CD4-positive, alpha-beta T cell (primary cell): ENCODE results near the gene RNF111. TPM values are rescaled to one million over a fixed set of nuclear protein-coding genes. Genes with fewer than 3 reads are reported as not detected.

Experiments
- ATAC-seq: fragments of 200-7000 bp; cut with Tn5 transposase; one replicate; pipeline ENCODE4 v1.10.0; 2022; ENCODE audit warnings: mild to moderate bottlenecking; ENCODE audit not compliant: poor library complexity
- CTCF ChIA-PET: fragments of 350-600 bp; sonication (Branson Sonifier 250); formaldehyde crosslinking; loops from one replicate; lab custom pipeline; 2021; ENCODE audit warnings: antibody characterized with exemption, inconsistent platforms; lab: Charles Lee
- POLR2A ChIA-PET: fragments of 350-600 bp; sonication (Branson Sonifier 250); formaldehyde crosslinking; loops from one replicate; lab custom pipeline; 2021; ENCODE audit warnings: antibody characterized with exemption, inconsistent platforms; lab: Charles Lee
- DNase-seq, 14 experiments: peaks; one replicate each; pipeline ENCODE4 v3.0.0-alpha.2; 2013 to 2020; ENCODE audit warnings: mixed read lengths in 2 of 14
- H3K27ac ChIP-seq, 2 donors: one replicate each; pipeline versions ENCODE4 v1.5.1 to v1.7.0; 2013; ENCODE audit warnings: low read length in 2 of 2, low read depth in 1 of 2, mild to moderate bottlenecking in 1 of 2
- H3K27me3 ChIP-seq, 2 experiments: 1 replicate in 1 of 2; 2 replicates in 1 of 2; pipeline versions ENCODE4 v1.6.1 to v1.7.0; 2013; ENCODE audit warnings: low read length in 2 of 2, control low read depth in 1 of 2, mild to moderate bottlenecking in 1 of 2, moderate library complexity in 1 of 2; ENCODE audit not compliant: insufficient read depth in 2 of 2, control insufficient read depth in 1 of 2
- H3K36me3 ChIP-seq: one replicate; pipeline ENCODE4 v1.6.1; 2013; ENCODE audit warnings: low read length, control low read depth; ENCODE audit not compliant: insufficient read depth
- H3K4me1 ChIP-seq: one replicate; pipeline ENCODE4 v1.6.1; 2013; ENCODE audit warnings: low read length, control low read depth; ENCODE audit not compliant: insufficient read depth
- H3K4me3 ChIP-seq: one replicate; pipeline ENCODE4 v1.5.1; 2013; ENCODE audit warnings: mild to moderate bottlenecking, low read length, moderate library complexity
- H3K9me3 ChIP-seq, 2 experiments: 1 replicate in 1 of 2; 2 replicates in 1 of 2; pipeline versions ENCODE4 v1.6.1 to v1.7.0; 2013; ENCODE audit warnings: low read length in 2 of 2, mild to moderate bottlenecking in 2 of 2, control low read depth in 1 of 2, moderate library complexity in 1 of 2; ENCODE audit not compliant: control insufficient read depth in 1 of 2, insufficient read depth in 1 of 2
- H3K27ac Mint-ChIP-seq: one replicate; pipeline ENCODE4 v1.8.0; 2020; ENCODE audit warnings: mixed read lengths
- H3K27me3 Mint-ChIP-seq: one replicate; pipeline ENCODE4 v1.8.0; 2021; ENCODE audit warnings: mixed read lengths
- H3K36me3 Mint-ChIP-seq: one replicate; pipeline ENCODE4 v1.8.0; 2021; ENCODE audit warnings: low read depth, mixed read lengths
- H3K4me1 Mint-ChIP-seq: one replicate; pipeline ENCODE4 v1.8.0; 2021; ENCODE audit warnings: low read depth, mixed read lengths
- H3K4me3 Mint-ChIP-seq: one replicate; pipeline ENCODE4 v1.8.0; 2020; ENCODE audit warnings: mild to moderate bottlenecking, mixed read lengths
- H3K9me3 Mint-ChIP-seq: one replicate; pipeline ENCODE4 v1.8.0; 2020; ENCODE audit warnings: mixed read lengths
- intact Hi-C, 2 experiments: fragments of 100-400 bp; cut with DNase I in 1 of 2; cut with micrococcal nuclease in 1 of 2; formaldehyde crosslinking; loops; one replicate each; pipeline versions ENCODE4 v1.15.1 to v1.9.0; 2023 to 2025; cut with DNase I, micrococcal nuclease
- total RNA-seq, 174 experiments: library from RNA in 2 of 174; stranded (reverse) in 2 of 174; gene quantifications; one replicate each; pipeline ENCODE4 v1.2.3 and lab custom pipeline; 2021 to 2026
- TF ChIP-seq, protein P1 (sequence below): fragments of 200-600 bp; IDR thresholded peaks from one replicate; pipeline ENCODE4 v1.8.0; 2022; ENCODE audit warnings: antibody characterized with exemption, mild to moderate bottlenecking

RNF111 gene
- total RNA-seq, 2 experiments from 2014 or later: 35.4 to 37.1 TPM

DNA sequence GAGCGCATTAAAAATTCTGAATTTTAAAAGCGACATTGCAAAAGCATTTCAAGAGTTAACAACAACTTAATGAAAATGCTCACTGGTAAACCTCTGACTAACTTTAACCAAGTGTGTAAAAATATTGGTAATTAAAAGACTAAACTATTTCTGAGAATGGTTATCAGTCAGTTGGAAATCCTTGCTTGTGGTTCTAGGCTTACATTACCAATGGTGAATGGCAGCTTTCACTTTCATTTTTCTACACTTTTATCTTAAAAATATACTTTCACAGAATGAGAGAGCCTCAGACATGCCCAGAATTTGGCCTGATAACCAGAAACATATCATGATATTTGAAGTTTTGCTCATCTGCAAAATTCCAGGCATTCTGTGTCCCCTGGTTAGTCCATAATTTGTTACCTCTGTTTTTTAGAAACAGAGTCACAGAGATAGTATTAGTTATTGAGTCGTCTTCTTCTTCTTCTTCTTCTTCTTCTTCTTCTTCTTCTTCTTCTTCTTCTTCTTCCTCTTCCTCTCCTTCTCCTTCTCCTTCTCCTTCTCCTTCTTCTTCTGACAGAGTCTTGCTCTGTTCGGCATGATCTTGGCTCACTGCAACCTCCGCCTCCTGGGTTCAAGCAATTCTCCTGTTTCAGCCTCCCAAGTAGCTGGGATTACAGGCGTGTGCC is 5.5 kb upstream of the RNF111 start:
- H3K9me3 Mint-ChIP-seq: no peaks in the 10 kb centered on the region
- H3K27ac Mint-ChIP-seq: peak overlapping the region; percentile 73
- no peaks in the 10 kb centered on the region for H3K36me3 Mint-ChIP-seq
- H3K27me3 Mint-ChIP-seq: no peaks in the 10 kb centered on the region
- H3K4me1 Mint-ChIP-seq: peaks cover 25% of the 10 kb centered on the region
- peak overlapping the region; percentile 19 for H3K4me3 ChIP-seq
- peak overlapping the region; percentile 66 for H3K4me3 Mint-ChIP-seq
- DNase-seq (peak in 3 of 14 experiments; percentile 46 to 60 (median 57)), ATAC-seq (peak; percentile 55)
- H3K4me1 ChIP-seq: peaks cover 15% of the 10 kb centered on the region
- H3K27me3 ChIP-seq: no peaks in the 10 kb centered on the region
- peak overlapping the region in 1 of 2 donors; percentile 56 for H3K27ac ChIP-seq
- CTCF ChIA-PET: no interaction called here
- intact Hi-C loops: loop anchor here (1.0 to 10.0 kb wide), 8 partner anchors 47 to 543 kb away; partner anchors contain the start of genes CCNB2 (in 1 of the 2) and SLTM (in 1 of the 2)
- no peaks in the 10 kb centered on the region for H3K36me3 ChIP-seq
- H3K9me3 ChIP-seq: no peaks in the 10 kb centered on the region
- TF ChIP-seq, protein P1, sequence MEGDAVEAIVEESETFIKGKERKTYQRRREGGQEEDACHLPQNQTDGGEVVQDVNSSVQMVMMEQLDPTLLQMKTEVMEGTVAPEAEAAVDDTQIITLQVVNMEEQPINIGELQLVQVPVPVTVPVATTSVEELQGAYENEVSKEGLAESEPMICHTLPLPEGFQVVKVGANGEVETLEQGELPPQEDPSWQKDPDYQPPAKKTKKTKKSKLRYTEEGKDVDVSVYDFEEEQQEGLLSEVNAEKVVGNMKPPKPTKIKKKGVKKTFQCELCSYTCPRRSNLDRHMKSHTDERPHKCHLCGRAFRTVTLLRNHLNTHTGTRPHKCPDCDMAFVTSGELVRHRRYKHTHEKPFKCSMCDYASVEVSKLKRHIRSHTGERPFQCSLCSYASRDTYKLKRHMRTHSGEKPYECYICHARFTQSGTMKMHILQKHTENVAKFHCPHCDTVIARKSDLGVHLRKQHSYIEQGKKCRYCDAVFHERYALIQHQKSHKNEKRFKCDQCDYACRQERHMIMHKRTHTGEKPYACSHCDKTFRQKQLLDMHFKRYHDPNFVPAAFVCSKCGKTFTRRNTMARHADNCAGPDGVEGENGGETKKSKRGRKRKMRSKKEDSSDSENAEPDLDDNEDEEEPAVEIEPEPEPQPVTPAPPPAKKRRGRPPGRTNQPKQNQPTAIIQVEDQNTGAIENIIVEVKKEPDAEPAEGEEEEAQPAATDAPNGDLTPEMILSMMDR: no peak
- POLR2A ChIA-PET: interaction anchor here (0.6 to 1.0 kb wide), 4 partner anchors 19 to 551 kb away, joined by 3 read pairs; no protein-coding TSS in a partner anchor

GRCh38 chr15:58983261-58983660 is 4.2 kb upstream of the RNF111 start:
- TF ChIP-seq, protein P1: no peak
- no peaks in the 10 kb centered on the region for H3K9me3 Mint-ChIP-seq
- peaks cover 12% of the 10 kb centered on the region for H3K36me3 Mint-ChIP-seq
- H3K27ac ChIP-seq: no peak overlapping the region
- ATAC-seq (no peak), DNase-seq (no peak)
- POLR2A ChIA-PET: no interaction called here
- peaks cover 36% of the 10 kb centered on the region for H3K4me1 Mint-ChIP-seq
- intact Hi-C loops: loop anchor here in 1 of 2 experiments (5.0 to 10.0 kb wide), 6 partner anchors 48 to 542 kb away; partner anchors contain the start of genes CCNB2 and SLTM
- CTCF ChIA-PET: no interaction called here
- H3K27ac Mint-ChIP-seq: peak overlapping the region; percentile 49
- no peaks in the 10 kb centered on the region for H3K27me3 ChIP-seq
- H3K4me1 ChIP-seq: peaks cover 17% of the 10 kb centered on the region
- no peaks in the 10 kb centered on the region for H3K9me3 ChIP-seq
- H3K27me3 Mint-ChIP-seq: no peaks in the 10 kb centered on the region
- H3K4me3 Mint-ChIP-seq: no peak overlapping the region
- H3K36me3 ChIP-seq: no peaks in the 10 kb centered on the region
- no peak overlapping the region for H3K4me3 ChIP-seq

- peak overlapping the region; percentile 39 for H3K27ac Mint-ChIP-seq
- no peak for DNase-seq
Measured at GRCh38 chr15:58985443-58985842, 2.0 kb upstream of the RNF111 start.

More at GRCh38 chr15:58985443-58985842, 2.0 kb upstream of the RNF111 start:
- peaks cover 25% of the 10 kb centered on the region for H3K36me3 Mint-ChIP-seq
- CTCF ChIA-PET: no interaction called here
- Histone ChIP-seq H3K9me3 (no peaks in the 10 kb centered on the region), H3K4me3 (no peak overlapping the region), H3K27ac (no peak overlapping the region), H3K36me3 (no peaks in the 10 kb centered on the region), H3K4me1 (peaks cover 20% of the 10 kb centered on the region), H3K27me3 (no peaks in the 10 kb centered on the region)
- no peak for ATAC-seq
- TF ChIP-seq, protein P1: no peak
- H3K4me1 Mint-ChIP-seq: peaks cover 53% of the 10 kb centered on the region
- intact Hi-C loops: loop anchor here (5.0 to 10.0 kb wide), 6 partner anchors 51 to 672 kb away; partner anchors contain the start of genes CCNB2 (in 1 of the 2), GTF2A2 (in 1 of the 2) and SLTM (in 1 of the 2)
- POLR2A ChIA-PET: interaction anchor here (2.4 kb wide), 1 partner anchor 10 kb away, joined by 8 read pairs; no protein-coding TSS in a partner anchor
- no peaks in the 10 kb centered on the region for H3K27me3 Mint-ChIP-seq
- no peak overlapping the region for H3K4me3 Mint-ChIP-seq
- no peaks in the 10 kb centered on the region for H3K9me3 Mint-ChIP-seq
